H1 (cell line): Measurements from ENCODE around the gene THRB. TPM values are rescaled to one million over a fixed set of nuclear protein-coding genes. Genes with fewer than 3 reads are reported as not detected.

Source experiments
- CTCF ChIA-PET: fragments of 300-600 bp; sonication (Branson Sonifier 250); formaldehyde crosslinking; loops from one replicate; lab custom pipeline; 2021; ENCODE audit not compliant: partially characterized antibody; lab: Charles Lee
- POLR2A ChIA-PET: fragments of 300-600 bp; sonication (Branson Sonifier 250); formaldehyde crosslinking; loops from one replicate; lab custom pipeline; 2021; ENCODE audit warnings: inconsistent platforms; ENCODE audit not compliant: partially characterized antibody; lab: Charles Lee
- DNase-seq, 2 experiments: peaks; one replicate each; pipeline versions ENCODE4 v3.0.0 to v3.0.0-alpha.2; 2010 to 2022; ENCODE audit warnings: low spot score in 2 of 2, low read depth in 1 of 2, mixed read lengths in 1 of 2
- FAIRE-seq: peaks from 2 replicates; lab custom pipeline; 2011; peaks lifted over from hg19 to GRCh38; lab: Jason Lieb, UNC
- H2AFZ ChIP-seq: 2 replicates; pipeline ENCODE4 v1.8.1; 2012; ENCODE audit warnings: low read length, inconsistent platforms
- H2AK5ac ChIP-seq: 2 replicates; pipeline ENCODE4 v1.6.1; 2013; ENCODE audit warnings: low read depth, low read length
- H2BK120ac ChIP-seq: replicated peaks from 2 replicates; pipeline ENCODE3; 2013; ENCODE audit warnings: low read depth, low read length, inconsistent platforms
- H2BK12ac ChIP-seq: 2 replicates; pipeline ENCODE4 v1.6.1; 2013; ENCODE audit warnings: low read depth, low read length
- H2BK15ac ChIP-seq: 2 replicates; pipeline ENCODE4 v1.6.1; 2013; ENCODE audit warnings: low read length
- H2BK20ac ChIP-seq: 2 replicates; pipeline ENCODE4 v1.6.1; 2013; ENCODE audit warnings: low read length
- H2BK5ac ChIP-seq: 2 replicates; pipeline ENCODE4 v1.6.1; 2013; ENCODE audit warnings: low read depth, low read length
- H3K14ac ChIP-seq: 2 replicates; pipeline ENCODE4 v1.6.1; 2013; ENCODE audit warnings: inconsistent platforms; ENCODE audit not compliant: insufficient read length
- H3K18ac ChIP-seq: 2 replicates; pipeline ENCODE4 v1.6.1; 2013; ENCODE audit warnings: low read length; ENCODE audit errors: extremely low read depth
- H3K23ac ChIP-seq: 2 replicates; pipeline ENCODE4 v1.6.1; 2013; ENCODE audit warnings: inconsistent platforms; ENCODE audit not compliant: insufficient read length
- H3K23me2 ChIP-seq: 2 replicates; pipeline ENCODE4 v1.6.1; 2013; ENCODE audit warnings: low read depth, low read length
- H3K27ac ChIP-seq: 2 replicates; pipeline ENCODE4 v1.6.1; 2011; ENCODE audit warnings: low read depth, low read length, inconsistent platforms
- H3K27me3 ChIP-seq, 4 experiments: replicated peaks in 1 of 4; 1 replicate in 1 of 4; 2 replicates in 3 of 4; pipeline versions ENCODE4 v1.6.1 to v1.8.1; 2011 to 2013; ENCODE audit warnings: low read length in 3 of 4, mild to moderate bottlenecking in 3 of 4, inconsistent platforms in 2 of 4, mixed read lengths in 2 of 4, moderate library complexity in 1 of 4; ENCODE audit not compliant: control insufficient read depth in 3 of 4, insufficient read depth in 3 of 4; ENCODE audit errors: extremely low read depth in 1 of 4
- H3K36me3 ChIP-seq, 4 experiments: 2 replicates each; pipeline versions ENCODE4 v1.6.1 to v1.8.1; 2011 to 2013; ENCODE audit warnings: mild to moderate bottlenecking in 4 of 4, low read length in 3 of 4, moderate library complexity in 2 of 4, control low read depth in 1 of 4, inconsistent platforms in 1 of 4; ENCODE audit not compliant: insufficient read depth in 4 of 4, control insufficient read depth in 2 of 4
- H3K4ac ChIP-seq: replicated peaks from 2 replicates; pipeline ENCODE3; 2013; ENCODE audit warnings: low read length, low read depth, mixed read lengths, inconsistent platforms; ENCODE audit not compliant: insufficient read length
- H3K4me1 ChIP-seq, 4 experiments: replicated peaks in 1 of 4; 1 replicate in 1 of 4; 2 replicates in 3 of 4; pipeline versions ENCODE4 v1.6.1 to v1.8.1; 2011 to 2013; ENCODE audit warnings: low read length in 3 of 4, inconsistent platforms in 2 of 4, mixed read lengths in 1 of 4; ENCODE audit not compliant: insufficient read depth in 4 of 4, control insufficient read depth in 3 of 4
- H3K4me2 ChIP-seq, 2 experiments: 2 replicates each; pipeline versions ENCODE4 v1.6.1 to v1.8.1; 2011 to 2013; ENCODE audit warnings: low read depth in 2 of 2, low read length in 2 of 2, control low read depth in 1 of 2, inconsistent platforms in 1 of 2, mild to moderate bottlenecking in 1 of 2; ENCODE audit not compliant: insufficient read depth in 1 of 2
- H3K4me3 ChIP-seq, 4 experiments: fragments of 200-600, 300-600 bp in 1 of 4; sonication (generic), shearing (Covaris generic), sonication (Bioruptor Twin) in 1 of 4; 2 replicates each; pipeline versions ENCODE4 v1.5.1 to v1.8.1; 2011 to 2016; ENCODE audit warnings: low read length in 4 of 4, low read depth in 3 of 4, control low read depth in 2 of 4, inconsistent platforms in 2 of 4, mild to moderate bottlenecking in 2 of 4, mixed read lengths in 1 of 4, moderate library complexity in 1 of 4; ENCODE audit not compliant: insufficient read depth in 2 of 4; ENCODE audit errors: extremely low read depth in 1 of 4
- H3K56ac ChIP-seq: replicated peaks from 2 replicates; pipeline ENCODE3; 2013; ENCODE audit warnings: low read depth, mild to moderate bottlenecking, mixed read lengths, low read length, inconsistent platforms; ENCODE audit not compliant: insufficient read length
- H3K79me1 ChIP-seq: 2 replicates; pipeline ENCODE4 v1.6.1; 2013; ENCODE audit warnings: low read depth, low read length, control low read depth
- H3K79me2 ChIP-seq, 2 experiments: 2 replicates each; pipeline versions ENCODE4 v1.6.1 to v1.8.1; 2012 to 2013; ENCODE audit warnings: low read length in 2 of 2, mild to moderate bottlenecking in 2 of 2, inconsistent platforms in 1 of 2; ENCODE audit not compliant: insufficient read depth in 2 of 2, control insufficient read depth in 1 of 2
- H3K9ac ChIP-seq, 4 experiments: replicated peaks in 1 of 4; 1 replicate in 1 of 4; 2 replicates in 3 of 4; pipeline versions ENCODE4 v1.6.1 to v1.8.1; 2011 to 2013; ENCODE audit warnings: low read depth in 3 of 4, low read length in 3 of 4, control low read depth in 2 of 4, mild to moderate bottlenecking in 2 of 4, moderate library complexity in 2 of 4, inconsistent platforms in 1 of 4; ENCODE audit errors: extremely low read depth in 1 of 4
- H3K9me3 ChIP-seq, 2 experiments: 2 replicates each; pipeline versions ENCODE4 v1.6.1 to v1.8.1; 2012 to 2013; ENCODE audit warnings: mild to moderate bottlenecking in 2 of 2, moderate library complexity in 2 of 2, control low read depth in 1 of 2, inconsistent platforms in 1 of 2, low read depth in 1 of 2, low read length in 1 of 2, mixed read lengths in 1 of 2; ENCODE audit not compliant: insufficient read depth in 2 of 2
- H4K20me1 ChIP-seq, 2 experiments: replicated peaks in 1 of 2; 2 replicates each; pipeline versions ENCODE3 to v1.8.1; 2011 to 2013; ENCODE audit warnings: inconsistent platforms in 2 of 2, low read length in 2 of 2, mild to moderate bottlenecking in 1 of 2; ENCODE audit not compliant: insufficient read depth in 2 of 2, control insufficient read depth in 1 of 2
- H4K5ac ChIP-seq: 2 replicates; pipeline ENCODE4 v1.6.1; 2013; ENCODE audit warnings: low read length, low read depth, mixed read lengths, inconsistent platforms; ENCODE audit not compliant: insufficient read length
- H4K8ac ChIP-seq: 2 replicates; pipeline ENCODE4 v1.8.0; 2013; ENCODE audit warnings: mild to moderate bottlenecking, moderate library complexity, low read length, inconsistent platforms; ENCODE audit not compliant: insufficient read depth; ENCODE audit errors: extremely low read depth
- H4K91ac ChIP-seq: replicated peaks from 2 replicates; pipeline ENCODE3; 2013; ENCODE audit warnings: low read length, mixed read lengths, inconsistent platforms; ENCODE audit not compliant: insufficient read length
- WGBS, 2 experiments: shearing (Covaris generic) in 1 of 2; methylation state at CpG; one replicate each; pipeline versions ENCODE4 v1.1.6 to v1.1.7; 2013 to 2015; ENCODE audit warnings: low lambda C conversion rate in 2 of 2, mixed read lengths in 2 of 2, inconsistent platforms in 1 of 2, low coverage in 1 of 2, missing lambda C conversion rate in 1 of 2; ENCODE audit not compliant: insufficient replicate concordance in 2 of 2, insufficient coverage in 1 of 2, insufficient read length in 1 of 2; ENCODE audit errors: extremely low coverage in 1 of 2, missing lambda C conversion rate in 1 of 2; 5-methylcytosine and 5-hydroxymethylcytosine counted together
- polyA plus RNA-seq, 7 experiments: library from polyadenylated mRNA; depleted of rRNA in 3 of 7; stranded (reverse) in 5 of 7; unstranded in 2 of 7; fragments of >200 nt in 5 of 7; fragments of 200-250 nt in 2 of 7; gene quantifications; 1 replicate in 5 of 7; 2 replicates in 1 of 7; 4 replicates in 1 of 7; pipeline versions ENCODE4 v1.2.1 to v1.2.3, GENCODE V29; 2011 to 2013; ENCODE audit warnings: missing spikeins in 2 of 7, mixed read lengths in 2 of 7
- total RNA-seq: library from RNA; stranded (reverse); fragmentation: NEBNext Ultra II Directional; extraction: Animal tissue kit (Norgen Biotek cat#: 25700); gene quantifications from 2 replicates; pipeline ENCODE4 v1.2.1, GENCODE V29; 2021
- TF ChIP-seq, protein P1 (sequence below): fragments of 300-600 bp; sonication (generic); IDR thresholded peaks from 2 replicates; pipeline ENCODE4 v1.7.1; 2012; ENCODE audit warnings: low read length, moderate library complexity, mild to moderate bottlenecking, inconsistent platforms; ENCODE audit not compliant: insufficient replicate concordance

The THRB gene
- total and polyA plus RNA-seq, 2 of the 8 experiments (the other 6 are each of a cell fraction or from before 2014, with no cell fraction given), result 0.98 to 3.9 TPM

DNA sequence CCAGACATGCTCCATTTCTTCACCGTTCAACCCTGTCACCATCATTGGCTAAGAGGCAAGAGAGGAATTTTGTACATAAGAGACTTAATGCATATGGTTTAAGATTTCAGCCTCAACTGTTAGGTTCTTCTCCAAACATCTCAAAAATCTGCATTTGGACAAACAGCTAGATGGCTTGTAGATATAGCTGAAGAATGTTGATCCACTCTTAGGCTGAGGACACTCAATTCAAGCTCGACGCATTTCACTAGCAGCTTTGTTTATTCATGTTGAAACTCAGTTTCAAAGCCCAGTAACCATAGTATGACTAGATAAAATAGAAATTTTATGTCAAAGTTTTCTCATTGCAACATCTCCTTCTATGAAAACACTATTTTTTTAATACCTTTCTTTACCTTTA lies 208.2 kb downstream of the THRB start:
- Histone ChIP-seq H2BK15ac (no peak overlapping the region), H3K79me1 (no peaks in the 10 kb centered on the region), H3K9me3 (no peaks in the 10 kb centered on the region), H3K36me3 (no peaks in the 10 kb centered on the region), H3K9ac (no peak overlapping the region), H2BK20ac (no peak overlapping the region), H3K23me2 (no peaks in the 10 kb centered on the region), H4K5ac (no peak overlapping the region), H3K4me3 (no peak overlapping the region), H3K23ac (no peak overlapping the region), H3K4ac (no peak overlapping the region), H3K4me2 (no peak overlapping the region), H4K8ac (no peak overlapping the region), H3K56ac (no peak overlapping the region), H2BK12ac (no peak overlapping the region), H3K27ac (no peak overlapping the region), H2AFZ (no peak overlapping the region), H2BK120ac (no peak overlapping the region), H3K79me2 (no peaks in the 10 kb centered on the region), H2BK5ac (no peak overlapping the region), H2AK5ac (no peak overlapping the region), H3K14ac (no peak overlapping the region), H3K18ac (no peak overlapping the region), H4K91ac (no peak overlapping the region), H3K4me1 (no peaks in the 10 kb centered on the region), H4K20me1 (no peaks in the 10 kb centered on the region), H3K27me3 (no peaks in the 10 kb centered on the region)
- 95% methylated on average over 3 of the region's 3 CpGs; no CpG with 5 or more reads in 1 of the 2 experiments for WGBS, 2 experiments
- ChIA-PET POLR2A (no interaction called here), CTCF (no interaction called here)
- FAIRE-seq, result no peak
- DNase-seq, result no peak
- TF ChIP-seq, protein P1, sequence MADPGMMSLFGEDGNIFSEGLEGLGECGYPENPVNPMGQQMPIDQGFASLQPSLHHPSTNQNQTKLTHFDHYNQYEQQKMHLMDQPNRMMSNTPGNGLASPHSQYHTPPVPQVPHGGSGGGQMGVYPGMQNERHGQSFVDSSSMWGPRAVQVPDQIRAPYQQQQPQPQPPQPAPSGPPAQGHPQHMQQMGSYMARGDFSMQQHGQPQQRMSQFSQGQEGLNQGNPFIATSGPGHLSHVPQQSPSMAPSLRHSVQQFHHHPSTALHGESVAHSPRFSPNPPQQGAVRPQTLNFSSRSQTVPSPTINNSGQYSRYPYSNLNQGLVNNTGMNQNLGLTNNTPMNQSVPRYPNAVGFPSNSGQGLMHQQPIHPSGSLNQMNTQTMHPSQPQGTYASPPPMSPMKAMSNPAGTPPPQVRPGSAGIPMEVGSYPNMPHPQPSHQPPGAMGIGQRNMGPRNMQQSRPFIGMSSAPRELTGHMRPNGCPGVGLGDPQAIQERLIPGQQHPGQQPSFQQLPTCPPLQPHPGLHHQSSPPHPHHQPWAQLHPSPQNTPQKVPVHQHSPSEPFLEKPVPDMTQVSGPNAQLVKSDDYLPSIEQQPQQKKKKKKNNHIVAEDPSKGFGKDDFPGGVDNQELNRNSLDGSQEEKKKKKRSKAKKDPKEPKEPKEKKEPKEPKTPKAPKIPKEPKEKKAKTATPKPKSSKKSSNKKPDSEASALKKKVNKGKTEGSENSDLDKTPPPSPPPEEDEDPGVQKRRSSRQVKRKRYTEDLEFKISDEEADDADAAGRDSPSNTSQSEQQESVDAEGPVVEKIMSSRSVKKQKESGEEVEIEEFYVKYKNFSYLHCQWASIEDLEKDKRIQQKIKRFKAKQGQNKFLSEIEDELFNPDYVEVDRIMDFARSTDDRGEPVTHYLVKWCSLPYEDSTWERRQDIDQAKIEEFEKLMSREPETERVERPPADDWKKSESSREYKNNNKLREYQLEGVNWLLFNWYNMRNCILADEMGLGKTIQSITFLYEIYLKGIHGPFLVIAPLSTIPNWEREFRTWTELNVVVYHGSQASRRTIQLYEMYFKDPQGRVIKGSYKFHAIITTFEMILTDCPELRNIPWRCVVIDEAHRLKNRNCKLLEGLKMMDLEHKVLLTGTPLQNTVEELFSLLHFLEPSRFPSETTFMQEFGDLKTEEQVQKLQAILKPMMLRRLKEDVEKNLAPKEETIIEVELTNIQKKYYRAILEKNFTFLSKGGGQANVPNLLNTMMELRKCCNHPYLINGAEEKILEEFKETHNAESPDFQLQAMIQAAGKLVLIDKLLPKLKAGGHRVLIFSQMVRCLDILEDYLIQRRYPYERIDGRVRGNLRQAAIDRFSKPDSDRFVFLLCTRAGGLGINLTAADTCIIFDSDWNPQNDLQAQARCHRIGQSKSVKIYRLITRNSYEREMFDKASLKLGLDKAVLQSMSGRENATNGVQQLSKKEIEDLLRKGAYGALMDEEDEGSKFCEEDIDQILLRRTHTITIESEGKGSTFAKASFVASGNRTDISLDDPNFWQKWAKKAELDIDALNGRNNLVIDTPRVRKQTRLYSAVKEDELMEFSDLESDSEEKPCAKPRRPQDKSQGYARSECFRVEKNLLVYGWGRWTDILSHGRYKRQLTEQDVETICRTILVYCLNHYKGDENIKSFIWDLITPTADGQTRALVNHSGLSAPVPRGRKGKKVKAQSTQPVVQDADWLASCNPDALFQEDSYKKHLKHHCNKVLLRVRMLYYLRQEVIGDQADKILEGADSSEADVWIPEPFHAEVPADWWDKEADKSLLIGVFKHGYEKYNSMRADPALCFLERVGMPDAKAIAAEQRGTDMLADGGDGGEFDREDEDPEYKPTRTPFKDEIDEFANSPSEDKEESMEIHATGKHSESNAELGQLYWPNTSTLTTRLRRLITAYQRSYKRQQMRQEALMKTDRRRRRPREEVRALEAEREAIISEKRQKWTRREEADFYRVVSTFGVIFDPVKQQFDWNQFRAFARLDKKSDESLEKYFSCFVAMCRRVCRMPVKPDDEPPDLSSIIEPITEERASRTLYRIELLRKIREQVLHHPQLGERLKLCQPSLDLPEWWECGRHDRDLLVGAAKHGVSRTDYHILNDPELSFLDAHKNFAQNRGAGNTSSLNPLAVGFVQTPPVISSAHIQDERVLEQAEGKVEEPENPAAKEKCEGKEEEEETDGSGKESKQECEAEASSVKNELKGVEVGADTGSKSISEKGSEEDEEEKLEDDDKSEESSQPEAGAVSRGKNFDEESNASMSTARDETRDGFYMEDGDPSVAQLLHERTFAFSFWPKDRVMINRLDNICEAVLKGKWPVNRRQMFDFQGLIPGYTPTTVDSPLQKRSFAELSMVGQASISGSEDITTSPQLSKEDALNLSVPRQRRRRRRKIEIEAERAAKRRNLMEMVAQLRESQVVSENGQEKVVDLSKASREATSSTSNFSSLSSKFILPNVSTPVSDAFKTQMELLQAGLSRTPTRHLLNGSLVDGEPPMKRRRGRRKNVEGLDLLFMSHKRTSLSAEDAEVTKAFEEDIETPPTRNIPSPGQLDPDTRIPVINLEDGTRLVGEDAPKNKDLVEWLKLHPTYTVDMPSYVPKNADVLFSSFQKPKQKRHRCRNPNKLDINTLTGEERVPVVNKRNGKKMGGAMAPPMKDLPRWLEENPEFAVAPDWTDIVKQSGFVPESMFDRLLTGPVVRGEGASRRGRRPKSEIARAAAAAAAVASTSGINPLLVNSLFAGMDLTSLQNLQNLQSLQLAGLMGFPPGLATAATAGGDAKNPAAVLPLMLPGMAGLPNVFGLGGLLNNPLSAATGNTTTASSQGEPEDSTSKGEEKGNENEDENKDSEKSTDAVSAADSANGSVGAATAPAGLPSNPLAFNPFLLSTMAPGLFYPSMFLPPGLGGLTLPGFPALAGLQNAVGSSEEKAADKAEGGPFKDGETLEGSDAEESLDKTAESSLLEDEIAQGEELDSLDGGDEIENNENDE, result no peak
